Kidney (tissue), 14 donors: ENCODE measurements around the gene GP5. TPM values are rescaled to one million over a fixed set of nuclear protein-coding genes. Genes with fewer than 3 reads are reported as not detected.

ENCODE experiments used
- DNase-seq, 5 donors: peaks; one replicate each; pipeline ENCODE4 v3.0.0-alpha.2; 2013 to 2020
- FAIRE-seq: peaks from 2 replicates; lab custom pipeline; 2012; peaks lifted over from hg19 to GRCh38; lab: Jason Lieb, UNC
- H3K27ac ChIP-seq, 2 donors: one replicate each; pipeline ENCODE4 v1.7.0; 2013; ENCODE audit warnings: low read depth in 2 of 2, low read length in 2 of 2, inconsistent platforms in 1 of 2
- H3K27me3 ChIP-seq: one replicate; pipeline ENCODE4 v1.7.1; 2013; ENCODE audit warnings: low read length, inconsistent platforms; ENCODE audit not compliant: control insufficient read depth, insufficient read depth
- H3K36me3 ChIP-seq, 3 donors: one replicate each; pipeline versions ENCODE4 v1.7.0 to v1.7.1; 2013; ENCODE audit warnings: low read length in 3 of 3, control low read depth in 1 of 3, inconsistent platforms in 1 of 3; ENCODE audit not compliant: insufficient read depth in 3 of 3, control insufficient read depth in 2 of 3
- H3K4me1 ChIP-seq, 3 donors: one replicate each; pipeline versions ENCODE4 v1.7.0 to v1.7.1; 2013; ENCODE audit warnings: low read length in 3 of 3, inconsistent platforms in 1 of 3, low read depth in 1 of 3; ENCODE audit not compliant: control insufficient read depth in 2 of 3, insufficient read depth in 2 of 3
- H3K4me3 ChIP-seq, 3 donors: one replicate each; pipeline versions ENCODE4 v1.7.0 to v1.8.1; 2013; ENCODE audit warnings: low read length in 3 of 3, control low read depth in 1 of 3, inconsistent platforms in 1 of 3
- H3K9ac ChIP-seq, 3 donors: one replicate each; pipeline versions ENCODE4 v1.7.0 to v1.7.1; 2013; ENCODE audit warnings: low read length in 3 of 3, control low read depth in 1 of 3, inconsistent platforms in 1 of 3
- H3K9me3 ChIP-seq, 3 donors: one replicate each; pipeline versions ENCODE4 v1.7.0 to v1.7.1; 2013; ENCODE audit warnings: low read length in 3 of 3, control low read depth in 1 of 3, inconsistent platforms in 1 of 3; ENCODE audit not compliant: control insufficient read depth in 2 of 3, insufficient read depth in 1 of 3
- intact Hi-C: fragments of 100-400 bp; cut with DNase I; formaldehyde crosslinking; loops from one replicate; pipeline ENCODE4 v1.11.1; 2022
- polyA plus RNA-seq: library from polyadenylated mRNA; stranded (reverse); fragments of 350-450 nt; fragmentation: Illumina TruSeq; extraction: RNeasy Lipid Tissue Mini Kit (QIAGEN cat#74804); gene quantifications from one replicate; pipeline ENCODE4 v1.2.3, GENCODE V29; 2014; ENCODE audit warnings: low read depth, low replicate concordance; ENCODE audit not compliant: insufficient read depth
- total RNA-seq: library from RNA; stranded (reverse); fragmentation: NEBNext Ultra II Directional; extraction: Animal tissue kit (Norgen Biotek cat#: 25700); gene quantifications from one replicate; pipeline ENCODE4 v1.2.1, GENCODE V29; 2021
- TF ChIP-seq, protein P1 (sequence below): IDR thresholded peaks from 3 replicates; pipeline ENCODE4 v1.5.1; 2012; ENCODE audit warnings: mild to moderate bottlenecking, moderate library complexity, borderline replicate concordance; ENCODE audit not compliant: insufficient read depth; ENCODE audit errors: extremely low read depth
- donor health status: control.
- donor health status: control.
- donor health status: control.
- donor health status: control.
- donor health status: control.
- donor health status: DM: yes; HTN: yes; CAD: no.
- donor health status: Normal renal cell carcinoma (clear cell type).

The GP5 gene
- total and polyA plus RNA-seq, 2 donors from 2014 or later = 0.22 TPM; not detected in 1

DNA sequence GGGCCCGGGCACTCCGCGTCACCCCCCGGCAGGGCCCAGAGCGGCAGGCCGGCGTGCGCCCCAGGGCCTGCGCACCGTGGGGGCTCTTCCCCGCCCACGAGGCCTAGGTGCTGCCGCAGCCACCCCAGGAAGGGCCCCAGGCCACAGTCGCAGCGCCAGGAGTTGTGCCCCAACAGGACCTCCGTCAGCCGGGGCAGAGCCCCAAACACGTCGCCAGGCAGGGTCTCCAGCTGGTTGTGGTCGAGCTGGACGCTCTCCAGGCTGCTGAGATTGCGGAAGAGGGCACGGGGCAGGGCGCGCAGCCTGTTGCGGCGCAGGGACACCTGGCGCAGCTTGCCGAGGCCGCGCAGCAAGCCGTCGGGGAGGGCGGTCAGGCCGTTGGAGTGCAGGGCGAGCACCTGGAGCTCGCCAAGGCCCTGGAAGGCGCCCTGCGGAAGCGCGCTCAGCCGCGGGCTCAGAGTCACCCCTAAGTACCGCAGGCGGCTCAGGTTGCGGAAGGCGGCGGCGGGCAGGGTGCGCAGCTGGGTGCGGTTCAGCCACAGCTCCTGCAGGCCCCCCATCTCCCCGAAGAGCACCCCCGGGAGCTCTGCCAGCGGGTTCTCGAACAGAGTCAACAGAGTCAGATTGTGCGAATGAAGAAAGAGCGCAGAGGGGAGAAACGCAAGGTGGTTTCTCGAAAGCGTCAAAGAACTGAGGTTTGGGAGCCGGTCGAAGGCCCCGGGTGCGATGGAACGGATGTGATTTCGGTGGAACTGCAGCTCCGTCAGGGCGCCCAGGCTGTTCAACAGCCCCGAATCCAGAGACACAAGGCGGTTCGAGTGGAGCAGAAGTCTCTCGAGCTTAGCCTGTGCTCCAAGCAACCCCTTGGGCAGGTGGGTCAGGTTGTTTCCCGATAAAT lies 2.0 kb downstream of the GP5 start:
- Histone ChIP-seq H3K9ac (no peak overlapping the region), H3K9me3 (no peaks in the 10 kb centered on the region), H3K27me3 (peaks cover 8% of the 10 kb centered on the region), H3K4me1 (peaks cover 0 to 9% (median 0%) of the 10 kb centered on the region in 3 donors), H3K4me3 (peak overlapping the region in 2 of 3 donors; percentile 15 to 25), H3K36me3 (no peaks in the 10 kb centered on the region), H3K27ac (peak overlapping the region; percentile 72)
- no peak for FAIRE-seq
- intact Hi-C loops = loop anchor here (10.0 kb wide), 1 partner anchor 52 kb away; no protein-coding TSS in a partner anchor
- peak in 3 of 5 donors; percentile 42 to 68 (median 58) for DNase-seq
- TF ChIP-seq, protein P1, sequence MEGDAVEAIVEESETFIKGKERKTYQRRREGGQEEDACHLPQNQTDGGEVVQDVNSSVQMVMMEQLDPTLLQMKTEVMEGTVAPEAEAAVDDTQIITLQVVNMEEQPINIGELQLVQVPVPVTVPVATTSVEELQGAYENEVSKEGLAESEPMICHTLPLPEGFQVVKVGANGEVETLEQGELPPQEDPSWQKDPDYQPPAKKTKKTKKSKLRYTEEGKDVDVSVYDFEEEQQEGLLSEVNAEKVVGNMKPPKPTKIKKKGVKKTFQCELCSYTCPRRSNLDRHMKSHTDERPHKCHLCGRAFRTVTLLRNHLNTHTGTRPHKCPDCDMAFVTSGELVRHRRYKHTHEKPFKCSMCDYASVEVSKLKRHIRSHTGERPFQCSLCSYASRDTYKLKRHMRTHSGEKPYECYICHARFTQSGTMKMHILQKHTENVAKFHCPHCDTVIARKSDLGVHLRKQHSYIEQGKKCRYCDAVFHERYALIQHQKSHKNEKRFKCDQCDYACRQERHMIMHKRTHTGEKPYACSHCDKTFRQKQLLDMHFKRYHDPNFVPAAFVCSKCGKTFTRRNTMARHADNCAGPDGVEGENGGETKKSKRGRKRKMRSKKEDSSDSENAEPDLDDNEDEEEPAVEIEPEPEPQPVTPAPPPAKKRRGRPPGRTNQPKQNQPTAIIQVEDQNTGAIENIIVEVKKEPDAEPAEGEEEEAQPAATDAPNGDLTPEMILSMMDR = no peak

DNA sequence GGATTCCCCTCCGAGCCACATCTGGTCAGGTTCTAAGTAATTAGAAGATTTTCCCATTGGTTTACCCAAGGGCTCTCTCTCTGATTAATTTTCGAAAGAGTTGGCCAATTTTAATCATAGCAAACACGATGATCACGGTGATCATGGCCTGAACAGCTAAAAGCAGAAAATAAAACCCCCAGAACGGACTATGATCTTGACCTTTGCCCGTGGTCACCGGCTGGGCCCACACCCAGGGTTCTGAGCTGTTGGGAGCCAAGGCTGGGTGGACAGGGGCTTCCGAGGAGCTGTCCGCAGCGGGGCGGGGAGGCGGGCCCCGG lies 2.6 kb downstream of the GP5 start:
- no peaks in the 10 kb centered on the region for H3K36me3 ChIP-seq
- intact Hi-C loops = loop anchor here (10.0 kb wide), 1 partner anchor 52 kb away; no protein-coding TSS in a partner anchor
- H3K4me1 ChIP-seq = peaks cover 0 to 9% (median 0%) of the 10 kb centered on the region in 3 donors
- no peaks in the 10 kb centered on the region for H3K9me3 ChIP-seq
- peak overlapping the region in 1 of 3 donors; percentile 10 for H3K9ac ChIP-seq
- DNase-seq (peak in 1 of 5 donors; percentile 30), FAIRE-seq (no peak)
- peak overlapping the region; percentile 72 for H3K27ac ChIP-seq
- TF ChIP-seq, protein P1 = no peak
- H3K27me3 ChIP-seq = peaks cover 8% of the 10 kb centered on the region
- peak overlapping the region in 1 of 3 donors; percentile 57 for H3K4me3 ChIP-seq

DNA sequence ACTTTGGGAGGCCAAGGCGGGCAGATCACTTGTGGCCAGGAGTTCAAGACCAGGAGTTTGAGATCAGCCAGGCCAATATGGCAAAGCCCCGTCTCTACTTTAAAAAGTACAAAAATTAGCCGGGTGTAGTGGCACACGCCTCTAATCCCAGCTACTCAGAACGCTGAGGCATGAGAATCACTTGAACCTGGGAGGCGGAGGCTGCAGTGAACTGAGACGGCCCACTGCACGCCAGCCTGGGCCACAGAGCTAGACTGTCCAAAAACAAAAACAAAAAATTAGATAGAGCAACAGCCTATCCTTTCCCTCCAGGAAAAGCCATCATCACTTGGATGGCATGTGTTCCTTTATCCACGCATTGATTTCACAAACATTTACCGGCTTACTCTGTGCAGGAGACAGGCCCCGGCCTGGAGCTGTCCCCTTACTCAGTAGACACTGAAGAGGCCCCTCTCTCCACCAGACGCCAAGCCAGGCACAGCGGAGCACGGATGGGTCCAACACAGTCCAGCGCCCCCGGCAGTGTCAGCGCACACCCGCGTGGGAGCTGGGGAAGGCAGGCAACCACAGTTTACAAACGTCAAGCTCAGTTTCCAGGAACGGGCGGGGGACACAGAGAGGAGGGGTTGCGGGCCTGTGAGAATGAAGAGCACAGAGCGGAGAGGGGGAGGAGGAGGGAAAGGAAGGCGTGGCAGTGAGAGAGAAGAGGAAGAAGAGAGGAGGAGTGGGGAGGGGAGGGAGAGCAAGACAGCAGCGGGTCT lies 3.1 kb downstream of the GP5 start:
- DNase-seq = peak in 4 of 5 donors; percentile 82 to 91 (median 88)
- FAIRE-seq = no peak
- H3K27ac ChIP-seq = peak overlapping the region; percentile 72
- peaks cover 8% of the 10 kb centered on the region for H3K27me3 ChIP-seq
- H3K9ac ChIP-seq = no peak overlapping the region
- H3K4me3 ChIP-seq = peak overlapping the region in 2 of 3 donors; percentile 25 to 57
- H3K36me3 ChIP-seq = no peaks in the 10 kb centered on the region
- peaks cover 0 to 9% (median 0%) of the 10 kb centered on the region in 3 donors for H3K4me1 ChIP-seq
- H3K9me3 ChIP-seq = no peaks in the 10 kb centered on the region
- TF ChIP-seq, protein P1 = no peak
- intact Hi-C loops = loop anchor here (10.0 kb wide), 1 partner anchor 51 kb away; no protein-coding TSS in a partner anchor
